ENCODE data around the gene DPF1.

DNA sequence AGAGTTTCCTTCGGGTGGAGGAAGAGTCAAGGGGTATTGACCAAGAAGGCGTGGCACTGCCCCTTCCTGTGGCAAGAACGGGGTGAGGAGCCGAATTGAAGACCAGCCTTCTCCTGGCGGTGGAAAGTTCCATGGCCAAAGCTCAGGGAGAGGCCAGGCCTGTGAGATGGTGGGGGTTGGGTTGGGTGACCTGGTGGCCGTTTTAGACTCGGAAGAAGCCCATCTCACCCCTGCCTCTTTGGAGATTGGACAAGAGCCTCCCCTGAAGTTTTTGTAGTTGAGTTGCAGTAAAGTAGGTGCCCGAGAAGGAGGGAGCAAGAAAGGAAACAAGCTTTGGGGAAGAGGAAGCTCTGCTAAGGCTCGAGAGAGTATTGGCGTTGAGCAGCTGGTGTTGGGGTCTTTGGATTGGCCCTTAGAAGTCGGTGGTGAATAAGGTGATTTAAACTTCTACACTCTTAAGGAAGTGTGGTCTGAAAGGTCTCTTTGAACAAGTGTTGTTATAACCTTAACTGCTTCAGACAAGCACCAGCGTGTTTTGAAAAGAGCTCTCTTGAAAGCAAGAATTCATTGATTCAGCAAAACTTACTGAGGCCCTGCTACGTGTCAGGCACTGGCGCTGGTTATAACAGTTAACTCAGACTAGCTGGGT is 41.3 kb upstream of the DPF1 start:
- TF ChIP-seq, protein P1, sequence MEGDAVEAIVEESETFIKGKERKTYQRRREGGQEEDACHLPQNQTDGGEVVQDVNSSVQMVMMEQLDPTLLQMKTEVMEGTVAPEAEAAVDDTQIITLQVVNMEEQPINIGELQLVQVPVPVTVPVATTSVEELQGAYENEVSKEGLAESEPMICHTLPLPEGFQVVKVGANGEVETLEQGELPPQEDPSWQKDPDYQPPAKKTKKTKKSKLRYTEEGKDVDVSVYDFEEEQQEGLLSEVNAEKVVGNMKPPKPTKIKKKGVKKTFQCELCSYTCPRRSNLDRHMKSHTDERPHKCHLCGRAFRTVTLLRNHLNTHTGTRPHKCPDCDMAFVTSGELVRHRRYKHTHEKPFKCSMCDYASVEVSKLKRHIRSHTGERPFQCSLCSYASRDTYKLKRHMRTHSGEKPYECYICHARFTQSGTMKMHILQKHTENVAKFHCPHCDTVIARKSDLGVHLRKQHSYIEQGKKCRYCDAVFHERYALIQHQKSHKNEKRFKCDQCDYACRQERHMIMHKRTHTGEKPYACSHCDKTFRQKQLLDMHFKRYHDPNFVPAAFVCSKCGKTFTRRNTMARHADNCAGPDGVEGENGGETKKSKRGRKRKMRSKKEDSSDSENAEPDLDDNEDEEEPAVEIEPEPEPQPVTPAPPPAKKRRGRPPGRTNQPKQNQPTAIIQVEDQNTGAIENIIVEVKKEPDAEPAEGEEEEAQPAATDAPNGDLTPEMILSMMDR (conservative IDR thresholded peaks at IDR 0.05): no peak
- TF ChIP-seq ZFX (IDR thresholded peaks at IDR 0.05): no peak

Data from C4-2B (cell line).